Activated CD4-positive, alpha-beta T cell treated with anti-CD3 and anti-CD28 coated beads, Interleukin-2, amount 50 U/mL, for 16 hours (primary cell): Measurements from ENCODE around the gene KIF1A.
"Not testable (repeated sequence)": the region's sequence is repeated elsewhere in the genome, so short reads cannot be mapped to it uniquely, and the experiment has no call there.

Source experiments
- DNase-seq: peaks from one replicate; pipeline ENCODE4 v3.0.0-alpha.2; 2020

The KIF1A gene

GRCh38 chr2:240846309-240846708 is 26.3 kb upstream of the KIF1A start:
- not testable (repeated sequence) for DNase-seq

- peak; percentile 16 for DNase-seq
These were observed 20.5 kb upstream of the KIF1A start for GRCh38 chr2:240840435-240841060.

GRCh38 chr2:240839152-240840143 is 19.4 kb upstream of the KIF1A start:
- DNase-seq: no peak

DNA sequence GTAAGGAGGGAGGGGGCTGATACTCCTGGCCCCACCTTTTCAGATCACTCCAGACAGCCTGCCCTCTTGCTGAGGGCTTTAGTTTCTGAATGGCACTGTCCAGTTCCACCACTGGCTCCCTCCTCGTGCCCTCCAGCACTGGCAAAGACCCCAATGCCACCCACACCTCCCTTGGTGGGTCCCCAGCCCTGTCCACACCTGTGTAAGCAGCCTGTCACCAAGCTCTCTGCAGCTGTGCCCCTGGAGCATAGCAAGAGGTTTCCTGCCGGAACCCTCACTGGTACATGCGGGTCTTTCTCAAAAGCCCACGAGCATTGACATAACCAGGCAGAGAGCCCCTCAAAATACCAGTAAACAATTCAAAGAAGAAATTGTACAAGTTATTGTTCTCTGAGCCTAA is 17.6 kb upstream of the KIF1A start:
- DNase-seq: no peak

- DNase-seq: no peak
These were observed 16.9 kb upstream of the KIF1A start for GRCh38 chr2:240836781-240837467.

DNA sequence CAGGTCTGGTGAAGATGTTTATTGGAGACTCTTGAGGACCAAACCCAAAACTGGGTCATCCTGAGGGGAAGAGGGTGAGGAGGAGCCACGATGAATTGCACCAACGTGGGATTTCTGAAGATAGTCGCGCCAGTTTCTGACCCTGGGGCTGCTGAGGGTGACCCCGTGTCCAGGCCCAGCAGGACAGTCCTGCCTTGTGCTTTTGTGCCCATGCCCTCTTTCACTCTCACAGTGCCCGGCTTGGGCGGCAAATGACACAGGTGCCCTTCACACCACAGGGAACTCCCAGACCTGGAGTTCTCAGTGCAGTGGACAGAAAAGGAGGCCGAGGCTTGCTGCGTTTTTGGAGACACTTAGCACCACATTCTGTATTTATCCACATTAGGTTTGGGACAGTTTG is 15.5 kb upstream of the KIF1A start:
- DNase-seq: no peak

DNA sequence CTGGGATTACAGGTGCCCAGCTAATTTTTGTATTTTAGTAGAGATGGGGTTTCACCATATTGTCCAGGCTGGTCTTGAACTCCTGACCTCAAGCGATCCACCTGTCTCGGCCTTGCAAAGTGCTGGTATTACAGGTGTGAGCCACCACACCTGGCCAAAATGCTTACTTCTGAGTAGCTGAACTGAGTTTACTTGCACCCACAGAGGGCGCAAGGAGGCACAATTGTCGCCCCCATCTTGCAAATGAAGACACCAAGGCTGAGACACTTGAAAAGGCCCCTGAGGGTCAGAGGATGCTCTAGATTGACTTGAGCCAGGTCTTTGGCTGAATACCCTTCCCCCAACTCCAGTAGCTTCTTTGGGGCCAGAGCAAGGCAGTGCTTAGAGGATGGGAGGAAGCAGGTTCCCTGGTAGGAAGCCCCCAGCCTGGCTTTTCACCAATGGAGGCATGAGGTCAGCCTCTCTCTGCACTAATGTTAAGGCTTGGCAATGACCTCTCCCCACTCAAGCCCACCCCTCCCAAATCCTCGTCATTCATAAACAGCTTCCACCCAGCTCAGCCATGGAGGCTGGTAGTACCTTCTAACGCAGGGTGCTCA is 14.5 kb upstream of the KIF1A start:
- no peak for DNase-seq

DNA sequence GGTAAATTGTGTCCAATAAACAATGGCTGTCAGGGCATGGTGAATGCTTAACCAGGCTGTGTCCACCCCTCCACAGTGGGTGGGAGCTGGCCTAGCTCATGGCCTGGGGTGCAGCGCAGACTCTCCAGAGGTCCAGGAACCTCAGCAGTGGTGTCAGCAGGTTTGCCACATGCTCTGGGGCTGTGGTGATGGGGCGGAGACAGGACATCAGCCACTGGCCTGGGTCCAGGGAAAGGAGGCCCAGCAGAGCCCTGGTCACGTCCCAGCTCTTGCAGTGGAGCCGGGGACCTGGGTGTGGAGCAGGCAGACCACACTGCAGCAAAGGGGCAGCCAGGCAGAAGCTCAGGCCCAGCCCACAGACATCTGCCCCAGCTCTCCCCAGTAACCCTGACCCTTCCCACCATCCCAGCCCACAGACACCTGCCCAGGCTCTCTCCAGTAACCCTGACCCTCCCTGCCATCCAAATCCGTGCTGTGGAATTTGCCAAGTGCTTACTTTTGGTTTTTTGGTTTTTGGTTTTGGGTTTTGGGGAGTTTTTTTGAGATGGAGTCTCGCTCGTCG is 13.8 kb upstream of the KIF1A start:
- DNase-seq: no peak

DNA sequence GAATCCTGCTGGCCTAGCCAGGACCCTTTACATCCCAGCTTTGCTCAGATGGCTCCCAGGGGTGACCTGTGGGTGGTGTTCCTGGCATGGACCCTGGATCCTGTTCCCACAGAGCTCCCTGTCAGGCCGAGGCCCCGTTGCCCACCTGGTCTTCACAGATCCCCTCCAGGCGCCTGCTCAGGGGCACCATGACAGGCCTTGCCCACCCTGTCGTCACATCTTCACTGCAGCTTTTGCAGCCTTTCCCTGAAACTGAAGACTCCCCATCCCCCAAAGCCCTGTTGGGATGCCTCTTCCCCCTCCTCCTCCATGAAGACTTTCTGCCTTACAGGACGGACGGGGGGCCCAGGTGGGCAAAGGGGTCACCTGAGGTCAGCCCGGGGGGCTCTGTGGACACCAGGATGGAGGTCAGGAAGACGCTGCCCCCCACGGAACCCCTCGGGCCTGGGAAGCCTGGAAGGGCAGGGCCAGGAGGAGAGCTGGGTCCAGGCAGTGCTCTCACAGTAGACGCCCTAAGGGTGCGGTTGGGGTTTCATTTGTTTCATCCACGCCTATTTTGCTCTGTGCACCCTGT is 13.0 kb upstream of the KIF1A start:
- no peak for DNase-seq

DNA sequence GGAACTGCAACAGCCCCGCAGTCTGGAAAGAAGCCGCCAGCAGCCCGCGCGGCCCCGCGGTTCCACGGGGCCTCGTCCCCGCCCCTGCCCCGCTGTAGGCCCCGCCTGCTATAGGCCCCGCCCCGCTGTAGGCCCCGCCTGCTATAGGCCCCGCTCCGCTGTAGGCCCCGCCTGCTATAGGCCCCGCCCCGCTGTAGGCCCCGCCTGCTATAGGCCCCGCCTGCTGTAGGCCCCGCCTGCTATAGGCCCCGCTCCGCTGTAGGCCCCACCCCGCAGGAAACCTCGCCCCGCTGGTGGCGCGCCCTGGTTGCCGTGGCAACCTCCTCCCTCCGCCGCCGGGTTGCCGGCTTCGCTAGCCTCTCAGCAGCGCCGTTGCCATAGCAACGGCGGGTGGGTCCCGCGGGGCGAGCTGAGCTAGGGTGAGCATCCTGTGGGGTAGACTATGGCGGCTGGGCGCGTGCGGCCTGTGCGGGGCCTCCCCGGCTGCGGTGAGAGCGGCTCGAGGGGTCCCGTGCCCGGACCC is 12.2 kb upstream of the KIF1A start:
- DNase-seq: peak; percentile 98

GRCh38 chr2:240831594-240832204 is 11.7 kb upstream of the KIF1A start:
- no peak for DNase-seq

GRCh38 chr2:240825476-240825875 is 5.5 kb upstream of the KIF1A start:
- no peak for DNase-seq

GRCh38 chr2:240823449-240824336 is 3.7 kb upstream of the KIF1A start:
- DNase-seq: no peak

DNA sequence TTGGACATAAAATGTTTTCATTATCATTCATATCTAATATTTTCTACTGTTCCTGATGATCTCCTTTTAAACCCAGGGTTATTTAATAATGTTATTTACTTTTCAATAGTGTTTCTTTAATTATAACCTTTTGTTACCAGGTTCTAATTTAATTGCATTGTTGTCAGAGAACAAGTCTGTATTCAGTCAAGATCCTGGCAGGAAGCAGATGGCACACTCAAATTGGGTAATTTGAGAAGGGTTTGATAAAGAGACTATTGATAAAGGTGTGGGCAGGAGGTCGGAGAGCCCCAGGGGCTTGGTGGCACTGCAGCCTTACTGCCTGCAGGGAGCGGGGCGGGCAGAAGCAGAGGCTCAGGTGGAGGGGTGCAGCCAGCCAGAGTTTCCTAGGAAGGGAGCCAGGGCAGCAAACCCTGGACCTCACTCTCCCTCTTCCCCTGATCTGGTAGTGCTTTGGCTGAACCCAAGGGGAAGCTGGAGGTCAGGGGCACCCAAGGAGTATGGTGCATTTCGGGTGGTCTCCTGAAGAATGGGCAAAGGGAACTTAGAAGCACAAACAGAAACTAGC is 2.3 kb upstream of the KIF1A start:
- DNase-seq: no peak

DNA sequence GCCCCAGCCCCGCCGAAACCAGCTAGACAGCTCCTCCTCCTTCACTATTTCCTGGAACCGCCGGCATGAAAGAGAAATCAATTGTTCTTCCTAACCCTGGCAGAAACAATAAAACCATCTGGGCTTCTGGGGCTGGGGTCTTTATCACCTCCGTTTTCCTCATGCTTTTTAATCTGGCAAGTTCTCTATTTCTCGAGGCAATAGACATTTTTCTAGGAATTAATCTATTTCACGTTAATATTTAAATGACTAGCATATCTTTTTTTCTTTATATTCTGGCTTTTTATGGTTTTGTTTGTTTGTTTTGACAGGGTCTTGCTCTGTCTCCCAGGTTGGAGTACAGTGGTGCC is 1.4 kb upstream of the KIF1A start:
- DNase-seq: no peak

- DNase-seq: no peak
These were observed 799 bp upstream of the KIF1A start for GRCh38 chr2:240820607-240821428.

DNA sequence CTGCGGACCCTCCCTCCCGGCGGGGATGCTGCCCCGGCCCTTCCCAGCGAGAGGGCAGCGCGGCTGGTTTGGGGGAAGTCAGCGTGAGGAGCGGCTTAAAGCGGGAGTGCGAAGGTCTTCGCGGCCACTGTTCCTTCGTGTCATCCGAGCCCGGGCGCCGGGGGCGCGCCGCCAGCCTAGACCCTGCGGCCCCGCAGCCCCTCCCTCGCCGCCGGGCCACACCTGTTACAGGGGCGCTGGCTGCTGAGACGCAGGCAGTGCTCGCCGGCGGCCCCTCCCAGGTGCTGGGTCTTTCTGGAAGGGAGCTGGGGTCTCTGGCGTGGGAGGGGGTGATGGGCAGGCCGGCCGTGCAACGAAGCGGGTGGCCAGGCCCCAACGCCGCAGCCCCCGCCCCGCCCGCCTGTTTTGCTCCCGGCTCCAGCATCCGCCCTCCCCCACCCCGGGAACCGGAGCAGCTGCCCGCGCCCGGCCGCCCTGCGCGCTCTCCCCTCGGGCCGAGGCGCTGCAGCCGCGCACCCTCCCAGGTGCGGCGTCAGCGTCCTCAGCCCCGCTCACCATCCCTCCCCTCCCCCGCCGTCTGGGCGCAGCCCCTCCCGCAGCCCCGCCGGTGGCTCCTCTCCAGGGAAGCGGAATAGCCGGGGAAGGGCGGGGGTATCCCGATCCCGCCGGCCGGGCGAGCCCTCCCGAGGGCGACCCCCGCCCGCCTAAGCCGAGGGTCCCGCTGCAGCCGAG is 727 bp downstream of the KIF1A start:
- no peak for DNase-seq

DNA sequence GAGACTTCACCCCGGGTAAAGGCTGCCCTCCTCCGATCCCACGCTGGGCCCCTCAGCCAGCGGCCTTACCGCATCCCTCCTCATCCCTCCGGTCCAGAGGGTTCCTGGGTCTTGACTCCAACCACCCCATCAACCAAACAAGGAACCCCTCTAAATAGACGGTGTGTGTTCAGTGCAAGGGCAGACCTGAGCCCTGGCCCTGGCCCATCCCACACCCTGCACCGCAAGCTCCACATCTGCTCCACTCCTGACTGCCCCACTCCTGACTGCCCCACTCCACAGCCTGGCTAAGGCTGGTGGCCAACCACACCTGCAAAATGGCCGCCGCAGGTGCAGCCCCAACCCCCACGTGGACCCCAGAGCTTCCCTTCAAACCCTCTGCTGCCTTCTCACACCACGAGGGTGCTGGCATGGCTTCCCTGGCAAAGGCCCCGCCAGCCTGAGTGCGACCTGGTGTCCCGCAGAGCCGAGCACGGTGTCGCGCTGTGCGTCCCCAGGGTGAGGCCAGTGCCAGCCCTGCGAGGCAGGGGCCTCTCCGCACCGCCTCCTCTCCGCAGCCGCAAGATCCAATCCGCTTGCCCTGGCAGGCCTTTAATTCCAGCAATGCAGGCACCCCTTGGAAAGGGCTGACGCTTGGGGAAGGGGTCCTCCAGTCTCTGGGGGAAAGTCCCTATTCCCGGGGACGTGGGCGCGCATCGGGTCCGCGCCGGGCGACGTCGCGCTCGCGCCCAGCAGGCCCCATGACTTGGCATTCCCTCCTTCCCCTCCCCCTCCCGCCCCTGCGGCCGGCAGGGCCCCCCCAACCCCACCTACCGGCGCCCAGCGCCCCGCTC is 1.5 kb downstream of the KIF1A start:
- DNase-seq: no peak
